NCI-H526 (cell line): ENCODE measurements around the gene PSD2.

Experiments used
- DNase-seq, 2 experiments: peaks; one replicate each; lab custom pipeline; 2025; lab: John Stamatoyannopoulos, UW

PSD2 gene

DNA sequence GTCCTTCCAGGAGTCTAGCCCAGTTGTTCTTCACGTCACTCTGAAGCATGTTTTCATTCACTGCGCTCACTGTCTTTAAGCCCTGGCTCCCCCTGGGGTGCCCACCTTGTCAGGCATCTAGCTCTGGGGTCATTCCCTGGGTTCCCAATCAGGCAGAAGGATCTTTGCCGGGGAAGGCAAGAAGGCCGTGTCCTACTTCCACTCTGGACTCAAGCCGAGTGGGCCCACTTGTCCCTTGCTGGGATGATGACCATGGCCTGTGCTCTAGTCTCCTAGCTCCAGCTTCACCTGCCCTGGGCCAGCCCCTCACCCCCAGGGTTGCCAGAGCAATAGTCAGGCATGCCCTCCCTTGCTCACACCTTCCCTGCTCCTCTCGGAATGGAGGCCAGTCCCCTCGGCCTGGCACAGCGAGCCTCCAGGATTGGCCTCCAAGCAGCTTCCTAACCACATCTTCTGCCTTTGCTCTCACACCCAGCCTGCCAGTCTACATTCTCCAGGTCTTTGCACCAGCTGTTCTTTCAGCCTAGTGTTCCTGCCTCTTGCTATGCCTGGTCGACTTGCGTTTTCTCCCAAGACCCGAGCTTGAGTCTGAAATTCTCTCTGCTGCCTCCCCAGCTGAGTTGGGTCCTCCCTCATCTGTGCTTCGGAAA is 32.2 kb upstream of the PSD2 start:
- DNase-seq = no peak

DNA sequence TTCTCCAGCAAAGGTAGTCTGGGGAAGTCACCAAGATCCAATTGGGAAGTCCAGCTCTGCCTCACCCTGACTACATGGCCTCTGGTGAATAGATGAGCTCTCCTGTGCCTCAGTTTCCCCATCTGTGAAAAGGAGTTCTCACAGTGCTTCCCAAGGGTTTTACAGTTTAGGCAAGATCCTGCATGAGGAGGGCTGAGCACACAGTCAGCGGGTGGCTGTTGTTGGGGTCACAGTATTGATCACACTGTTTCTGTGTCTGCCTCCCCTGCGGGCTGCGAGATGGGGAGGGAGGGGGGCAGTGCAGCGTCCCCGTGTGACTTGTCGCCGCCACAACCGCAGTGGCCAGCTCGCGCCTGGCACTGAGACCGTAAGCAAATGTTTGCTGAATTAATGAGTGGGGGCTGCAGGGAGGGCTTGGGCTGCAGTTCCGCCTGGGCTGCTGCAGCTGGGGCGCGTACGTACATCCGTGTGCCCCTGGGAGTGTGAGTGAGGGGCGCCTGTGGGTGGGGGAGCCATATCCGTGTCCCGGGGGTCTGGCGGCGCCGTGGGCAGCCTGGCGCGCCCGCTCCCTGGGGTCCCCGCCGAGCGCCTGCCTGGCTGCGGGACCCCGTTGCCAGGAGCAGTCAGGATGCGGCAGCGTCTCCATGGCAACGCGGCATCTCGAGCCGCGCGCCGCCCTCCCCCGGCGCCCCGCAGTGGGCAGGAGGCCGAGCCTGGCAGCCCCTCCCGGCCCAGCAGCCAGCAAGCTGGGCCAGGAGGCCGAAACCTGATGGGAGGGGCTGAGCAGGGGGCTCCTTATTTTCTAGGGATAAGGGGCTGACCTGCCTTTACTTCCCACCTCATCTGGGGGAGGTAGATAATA is 31.4 kb upstream of the PSD2 start:
- DNase-seq = peak; percentile 24 to 75

DNA sequence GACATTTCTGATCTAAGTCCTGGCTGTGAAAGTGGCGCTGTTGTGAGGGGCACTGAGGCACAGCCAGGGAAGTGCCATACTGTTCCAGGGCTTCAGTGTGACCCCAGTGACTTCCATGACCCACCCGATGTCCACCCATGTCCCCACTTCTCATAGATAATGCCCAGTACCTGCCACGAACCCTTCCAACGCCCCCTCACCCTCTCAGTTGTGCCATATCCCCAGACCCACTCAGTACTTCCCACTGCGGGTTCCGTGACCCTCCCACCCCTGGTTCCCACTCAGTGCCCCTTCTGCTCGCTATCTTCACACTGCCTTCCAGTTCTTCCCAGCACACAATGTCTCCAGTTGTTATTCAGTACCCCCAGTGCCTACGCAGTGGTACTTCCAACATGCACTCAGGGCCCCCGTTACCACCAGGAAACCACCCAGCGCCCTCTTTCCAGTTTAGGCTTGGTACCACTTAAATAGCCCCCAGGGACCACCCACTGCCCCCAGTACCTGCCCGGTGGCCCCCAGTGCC is 30.7 kb upstream of the PSD2 start:
- DNase-seq = no peak

- peak in 1 of 2 experiments; percentile 93 for DNase-seq
Observed at GRCh38 chr5:139765409-139766217, 30.0 kb upstream of the PSD2 start.

DNA sequence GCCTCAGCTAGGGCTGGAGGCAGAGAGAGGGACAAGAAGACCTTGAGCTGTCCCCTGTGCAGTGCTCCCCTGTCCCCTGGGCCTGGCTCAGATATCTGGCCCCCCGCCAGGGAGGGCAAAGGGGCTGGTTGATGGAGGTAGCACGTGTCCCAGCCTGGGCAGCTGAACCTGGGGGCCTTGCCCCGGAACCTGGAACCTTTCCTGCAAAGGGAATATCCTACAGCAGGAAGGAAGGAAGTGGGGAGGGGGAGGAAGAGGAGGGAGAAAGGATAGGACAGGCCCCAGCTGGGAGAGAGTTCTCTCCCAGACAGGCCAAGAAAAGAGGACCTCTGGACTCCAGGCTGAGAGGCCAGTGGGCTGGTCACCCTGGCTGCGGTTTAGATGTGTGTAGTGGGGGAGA is 27.6 kb upstream of the PSD2 start:
- no peak for DNase-seq

DNA sequence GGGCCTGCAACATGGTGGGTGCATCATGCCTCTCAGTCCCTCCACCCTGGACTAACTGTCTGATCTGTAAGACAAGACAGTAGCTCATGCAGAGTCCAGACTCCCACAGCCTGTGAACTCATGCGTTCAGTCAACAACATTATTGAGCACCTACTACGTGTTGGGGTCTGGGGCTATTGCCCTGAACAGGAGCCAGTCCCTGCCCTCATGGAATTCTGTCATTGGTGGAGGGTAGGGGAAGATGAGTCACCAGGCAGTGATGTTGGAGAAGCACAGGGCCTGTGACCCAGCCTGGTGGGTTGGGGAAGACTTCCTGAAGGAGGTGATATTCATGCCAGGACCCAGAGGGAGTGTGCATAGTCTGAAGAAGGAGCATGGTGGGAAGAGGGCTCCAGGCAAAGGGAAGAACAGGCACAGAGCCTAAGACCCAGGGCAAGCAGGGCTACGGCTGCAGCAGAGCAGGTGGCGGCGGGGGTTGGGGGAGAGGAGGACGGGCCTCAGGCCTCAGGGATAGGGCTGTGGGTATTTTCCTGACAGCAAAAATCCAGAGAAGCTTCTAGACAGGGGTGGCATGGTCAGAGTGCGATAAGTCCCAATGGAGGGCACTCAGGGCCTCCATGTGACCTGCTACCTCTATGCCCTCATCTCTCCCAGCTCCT is 26.7 kb upstream of the PSD2 start:
- DNase-seq = no peak

GRCh38 chr5:139769477-139769876 is 26.1 kb upstream of the PSD2 start:
- no peak for DNase-seq

- DNase-seq = no peak
Observed at GRCh38 chr5:139770722-139771121, 24.9 kb upstream of the PSD2 start.

- DNase-seq = no peak
Observed at GRCh38 chr5:139772089-139772791, 23.4 kb upstream of the PSD2 start.

DNA sequence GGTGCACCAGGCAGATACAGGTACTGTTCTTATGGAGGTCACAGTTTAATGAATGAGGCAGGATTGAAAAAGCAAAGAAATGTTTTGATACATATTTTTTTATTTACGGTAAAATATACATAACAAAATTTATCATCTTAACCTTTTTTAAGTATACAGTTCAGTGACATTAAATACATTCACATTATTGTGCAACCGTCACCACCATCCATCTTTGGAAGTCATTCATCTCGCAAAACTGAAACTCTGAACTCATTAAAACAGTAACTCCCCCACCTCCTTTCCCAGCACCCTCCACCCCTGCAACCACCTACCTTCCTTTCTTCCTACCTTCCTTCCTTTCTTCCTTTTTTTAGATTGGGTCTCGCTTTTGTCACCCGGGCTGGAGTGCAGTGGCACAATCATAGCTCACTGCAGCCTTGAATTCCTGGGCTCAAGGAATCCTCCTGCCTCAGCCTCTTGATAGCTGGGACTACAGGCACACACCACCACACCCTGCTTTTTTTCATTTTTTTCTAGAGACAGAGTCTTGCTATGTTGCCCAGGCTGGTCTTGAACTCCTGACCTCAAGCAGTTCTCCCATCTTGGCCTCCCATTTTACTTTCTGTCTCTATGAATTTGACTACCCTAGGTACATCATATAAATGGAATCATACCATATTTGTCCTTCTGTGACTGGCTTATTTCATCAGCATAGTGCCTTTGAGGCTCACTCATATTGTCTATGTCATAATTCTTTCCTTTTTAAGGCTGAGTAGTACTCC is 22.5 kb upstream of the PSD2 start:
- DNase-seq = no peak

DNA sequence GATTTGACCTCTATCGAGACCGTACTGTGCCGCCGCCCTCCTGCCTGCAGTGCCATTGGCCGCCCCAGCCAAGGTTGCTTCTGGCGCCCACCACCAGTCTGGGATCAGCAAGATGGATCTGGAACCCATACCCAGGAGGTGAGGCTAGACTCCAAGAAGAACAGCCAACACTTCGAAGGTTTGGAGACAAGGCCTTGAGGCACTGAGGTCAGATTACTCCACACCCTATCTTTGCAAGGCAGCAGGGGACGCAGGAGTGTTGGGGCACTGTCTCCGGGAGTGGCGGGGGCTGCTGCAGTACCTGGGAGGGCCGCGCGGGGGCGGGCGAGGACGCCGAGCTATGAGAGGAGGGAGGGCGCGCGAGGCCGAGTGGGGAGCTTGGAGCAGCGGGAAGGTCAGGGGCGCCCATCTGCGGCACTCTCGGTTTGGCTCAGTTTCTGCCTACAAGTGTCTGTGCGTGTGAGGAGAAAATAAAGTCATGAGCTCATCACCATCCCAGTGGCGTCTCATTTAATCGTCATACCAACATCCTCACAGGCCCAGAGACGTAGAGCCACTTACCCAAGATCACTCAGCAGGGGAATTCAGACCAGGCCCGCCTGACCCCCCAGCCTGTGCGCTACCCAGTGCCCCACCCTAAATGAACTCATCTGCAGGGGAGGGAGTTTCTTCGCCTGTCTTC is 20.5 kb upstream of the PSD2 start:
- DNase-seq = peak; percentile 48 to 82

GRCh38 chr5:139775872-139776271 is 19.7 kb upstream of the PSD2 start:
- no peak for DNase-seq

DNA sequence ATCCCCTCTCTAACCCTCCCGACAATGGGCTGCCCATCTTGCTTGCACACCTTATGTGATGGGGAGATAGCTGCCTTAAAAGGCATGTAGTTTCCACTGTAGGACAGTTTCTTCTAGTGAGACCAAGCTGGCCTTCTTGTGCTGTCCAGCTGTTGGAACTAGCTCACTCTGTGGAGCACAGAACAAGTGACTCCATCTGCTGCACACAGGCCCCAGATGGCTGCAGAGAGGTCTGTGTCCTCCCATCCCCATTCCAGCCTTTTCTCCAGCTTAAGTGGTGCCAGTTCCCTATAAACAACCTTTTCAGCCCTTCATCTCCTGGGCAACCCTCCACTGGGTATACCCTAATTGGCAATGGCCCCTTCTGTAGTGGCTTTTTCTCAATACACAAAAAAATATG is 18.7 kb upstream of the PSD2 start:
- no peak for DNase-seq

GRCh38 chr5:139783436-139783965 is 12.1 kb upstream of the PSD2 start:
- no peak for DNase-seq

GRCh38 chr5:139784488-139784887 is 11.1 kb upstream of the PSD2 start:
- DNase-seq = no peak

DNA sequence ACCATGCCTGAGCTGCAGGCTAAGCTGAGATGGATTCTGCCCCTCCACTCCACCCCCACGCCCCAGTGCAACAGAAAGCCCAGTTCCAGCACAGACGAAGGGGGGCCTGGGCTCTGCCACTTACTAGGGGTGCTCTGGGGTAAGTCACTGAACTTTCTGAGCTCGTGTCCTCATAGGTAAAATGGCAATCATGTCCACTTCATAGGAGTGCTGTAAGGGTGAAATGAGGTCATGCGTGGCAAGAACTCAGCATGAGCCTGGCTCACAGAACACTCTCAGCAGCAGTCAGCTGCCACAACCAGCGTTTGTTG is 8.4 kb upstream of the PSD2 start:
- DNase-seq = no peak

GRCh38 chr5:139787568-139788293 is 7.9 kb upstream of the PSD2 start:
- peak; percentile 64 to 94 for DNase-seq

- peak in 1 of 2 experiments; percentile 42 for DNase-seq
Observed at GRCh38 chr5:139788294-139788910, 7.2 kb upstream of the PSD2 start.
